COR-L47 (cell line): ENCODE data around the gene ATE1.
"Not testable (repeated sequence)": the region's sequence is repeated elsewhere in the genome, so short reads cannot be mapped to it uniquely, and the experiment has no call there.

Experiments
- DNase-seq: peaks from one replicate; lab custom pipeline; 2025; lab: John Stamatoyannopoulos, UW

ATE1 gene

DNA sequence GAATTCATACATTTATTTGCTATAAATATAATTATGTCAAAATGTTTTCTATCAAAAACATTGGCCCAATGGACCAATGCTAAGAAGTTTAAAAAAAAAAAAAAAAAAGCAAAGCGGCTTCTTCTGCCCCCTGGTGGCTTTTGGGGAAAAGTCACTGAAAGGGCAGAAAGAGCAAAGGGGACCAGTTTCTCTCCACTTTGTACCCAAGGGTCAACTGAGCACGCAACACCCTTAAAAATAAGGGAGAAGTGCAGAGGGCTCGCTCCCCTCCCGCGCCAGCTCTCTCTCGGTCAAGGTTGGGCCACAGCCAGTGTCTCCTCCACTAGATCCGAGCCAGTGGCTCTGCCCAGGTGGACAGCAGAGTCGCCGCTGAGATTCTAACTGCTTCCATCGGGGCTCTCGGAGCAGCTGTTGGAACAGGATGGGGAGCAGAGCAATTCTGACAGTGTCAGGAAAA lies 193.2 kb downstream of the ATE1 start:
- DNase-seq: no peak

DNA sequence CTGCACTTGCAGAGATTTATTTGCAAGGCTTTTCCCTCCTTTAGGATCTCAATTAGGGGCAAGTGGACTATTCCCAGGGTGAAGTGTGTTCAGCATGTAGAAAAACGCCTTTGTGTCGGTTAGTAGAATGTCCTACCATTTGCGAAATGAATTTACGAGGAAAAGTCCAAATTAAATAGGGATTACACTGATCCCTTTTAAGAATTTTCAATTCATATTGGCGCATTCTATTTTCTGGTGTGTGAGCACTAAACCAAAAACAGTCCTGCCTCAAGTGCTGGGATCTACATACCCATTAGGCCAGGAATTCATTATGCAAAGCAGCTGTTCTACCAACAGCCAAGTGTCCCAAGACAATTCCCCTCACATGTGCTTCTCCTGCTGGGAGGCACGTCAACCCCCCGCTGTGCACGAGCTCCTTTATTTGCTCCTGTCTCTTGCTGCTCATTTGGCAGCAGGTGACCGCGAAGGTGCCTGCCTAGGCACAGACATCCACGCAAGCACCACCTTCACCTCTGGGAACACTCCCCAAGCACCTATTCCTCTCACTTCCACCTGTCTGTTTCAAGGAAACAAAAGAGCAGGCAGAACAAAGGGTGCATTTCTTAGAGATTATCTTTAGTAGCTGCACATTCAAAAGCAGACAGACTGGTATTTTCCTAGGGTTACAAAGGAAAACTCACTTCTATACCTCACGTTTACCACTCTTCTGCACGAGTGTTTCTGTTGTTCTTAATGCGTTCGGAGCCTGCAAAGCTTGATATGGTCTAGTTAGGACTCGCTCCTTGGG lies 195.0 kb downstream of the ATE1 start:
- peak; percentile 12 for DNase-seq

DNA sequence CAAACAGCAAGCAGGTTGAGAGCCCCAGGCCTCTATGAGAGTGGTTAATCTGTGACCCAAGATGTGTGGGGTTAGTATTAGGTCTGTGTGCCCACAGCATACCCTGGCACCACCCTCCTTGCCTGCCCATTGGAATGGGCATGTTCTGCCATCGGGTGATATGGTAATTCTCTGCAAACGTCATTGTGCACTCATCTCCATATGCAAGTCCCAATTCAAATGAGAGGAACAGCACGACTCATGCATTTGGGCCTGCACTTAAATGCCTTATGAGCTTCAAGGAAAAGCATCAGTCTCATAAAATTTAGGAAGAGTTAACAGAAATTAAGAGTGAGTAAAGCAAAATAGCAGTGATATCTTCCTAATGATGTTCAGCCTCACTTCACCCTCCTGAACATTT lies 195.7 kb downstream of the ATE1 start:
- DNase-seq: no peak

DNA sequence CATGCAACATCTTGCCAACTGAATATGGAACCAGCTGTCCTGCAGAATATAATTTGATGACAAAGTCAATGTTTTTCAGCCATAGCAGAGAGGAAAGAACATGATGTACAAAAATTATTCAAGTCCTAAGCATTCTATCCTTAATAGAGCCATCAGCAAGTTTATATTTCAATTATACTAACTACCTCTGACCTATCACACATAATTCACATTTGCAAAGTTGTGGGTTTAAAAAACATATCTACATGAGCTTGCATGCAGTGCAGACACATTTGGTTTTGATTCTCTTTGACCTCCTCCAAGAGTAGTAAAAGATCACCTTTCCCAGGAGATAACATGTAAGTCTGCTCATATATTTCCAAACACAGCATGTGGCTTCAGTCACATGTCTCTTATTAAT lies 203.5 kb downstream of the ATE1 start:
- DNase-seq: no peak

DNA sequence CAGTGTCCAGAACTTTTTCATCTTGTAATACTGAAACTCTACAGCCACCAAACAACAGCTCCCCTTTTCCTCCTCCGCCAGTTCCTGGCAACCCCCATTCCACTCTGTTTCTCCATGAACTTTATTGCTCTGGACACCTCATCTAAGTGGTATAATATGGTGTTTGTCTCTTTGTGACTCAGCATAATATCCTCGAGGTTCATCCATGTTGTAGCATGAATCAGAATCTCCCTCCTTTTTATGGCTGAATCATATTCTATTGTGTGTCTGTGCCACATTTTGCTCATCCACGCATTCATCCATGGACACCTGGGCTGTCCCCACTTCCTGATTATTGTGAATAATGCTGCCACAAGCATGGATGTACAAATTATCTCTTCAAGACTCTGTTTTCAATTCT lies 205.2 kb downstream of the ATE1 start:
- DNase-seq: no peak

DNA sequence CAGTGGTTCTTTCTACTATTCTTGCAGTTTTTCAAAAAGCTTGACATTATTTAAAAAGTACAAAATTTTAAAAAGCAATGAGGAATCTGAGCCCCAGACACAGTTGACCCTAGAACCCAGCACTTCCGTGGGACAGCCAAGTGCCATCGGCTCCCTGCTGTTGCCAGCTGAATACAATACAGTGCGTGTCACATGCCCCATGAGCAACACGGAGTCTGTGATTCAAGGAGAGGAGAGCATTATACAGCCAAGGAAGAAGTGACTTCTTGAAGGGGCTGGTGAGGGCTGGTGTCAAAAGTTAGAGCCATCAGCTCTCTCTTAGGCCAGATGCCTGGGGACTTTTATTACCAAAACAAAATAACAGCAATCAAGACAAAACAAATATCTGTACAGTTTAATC lies 206.6 kb downstream of the ATE1 start:
- DNase-seq: no peak

DNA sequence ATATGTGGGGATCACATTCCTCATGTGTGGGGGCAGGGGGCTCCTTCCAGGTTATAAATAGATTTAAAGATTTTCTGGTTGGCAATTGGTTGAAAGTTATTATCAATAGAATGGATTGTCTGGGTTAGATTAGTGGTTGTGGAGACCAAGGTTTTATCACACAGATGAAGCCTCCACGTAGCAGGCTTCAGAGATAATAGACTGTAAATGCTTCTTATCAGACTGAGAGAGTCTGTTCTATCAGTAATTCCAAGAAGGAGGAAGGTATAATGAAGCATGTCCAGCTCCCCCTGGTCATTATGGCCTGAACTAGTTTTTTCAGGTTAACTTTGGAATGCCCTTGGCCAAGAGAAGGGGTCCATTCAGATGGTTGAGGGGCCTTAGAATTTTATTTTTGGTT lies 211.9 kb downstream of the ATE1 start:
- no peak for DNase-seq

DNA sequence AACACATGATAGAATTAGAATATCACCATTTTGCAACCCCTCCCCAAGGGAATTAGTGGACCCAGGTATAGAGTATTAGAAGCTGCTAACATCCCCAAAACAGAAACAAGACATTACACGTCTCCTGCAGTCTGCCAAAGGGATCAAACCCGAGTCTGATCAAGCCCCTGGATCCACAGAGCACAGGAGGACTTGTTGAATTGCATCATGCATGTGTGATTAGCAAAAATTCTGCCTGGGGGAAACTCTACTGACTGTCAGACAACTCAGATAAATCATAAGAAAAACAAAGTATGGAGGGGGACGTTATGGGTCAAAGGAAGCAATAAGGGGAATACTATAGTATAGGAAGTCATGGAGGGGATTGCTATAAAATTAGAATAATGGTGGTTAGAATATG lies 212.8 kb downstream of the ATE1 start:
- no peak for DNase-seq

DNA sequence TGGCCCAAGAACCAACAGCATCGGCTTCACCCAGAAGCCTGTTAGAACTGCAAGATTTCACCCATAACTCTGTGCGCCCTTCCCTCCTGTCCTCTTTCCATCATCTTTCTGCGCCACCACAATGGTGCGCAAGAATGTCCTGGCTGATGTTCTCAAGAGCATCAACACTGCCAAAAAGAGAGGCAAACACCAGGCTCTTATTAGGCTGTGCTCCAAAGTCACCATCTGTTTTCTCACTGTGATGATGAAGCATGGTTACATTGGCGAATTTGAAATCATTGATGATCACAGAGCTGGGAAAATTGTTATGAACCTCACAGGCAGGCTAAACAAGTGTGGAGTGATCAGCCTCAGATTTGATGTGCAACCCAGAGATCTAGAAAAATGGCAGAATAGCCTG lies 214.3 kb downstream of the ATE1 start:
- DNase-seq: no peak

DNA sequence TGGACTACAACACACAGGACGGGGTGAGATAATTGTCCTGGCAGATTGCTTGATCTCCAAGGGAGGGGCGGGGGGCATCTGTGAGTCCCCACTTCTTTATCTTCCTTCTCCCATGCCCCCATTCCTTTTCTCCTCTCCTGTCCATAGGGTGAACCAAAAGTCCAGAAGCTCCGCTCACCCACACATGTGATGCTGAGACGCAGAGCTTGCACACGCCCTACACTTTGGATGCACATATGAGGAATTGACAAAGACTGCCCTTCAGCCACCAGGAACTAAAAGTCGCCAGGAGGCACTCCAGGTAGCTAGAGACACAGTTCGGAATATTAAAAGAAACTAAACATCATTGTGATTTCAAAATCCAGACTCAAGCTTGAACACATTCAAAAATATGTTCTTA lies 216.9 kb downstream of the ATE1 start:
- no peak for DNase-seq

DNA sequence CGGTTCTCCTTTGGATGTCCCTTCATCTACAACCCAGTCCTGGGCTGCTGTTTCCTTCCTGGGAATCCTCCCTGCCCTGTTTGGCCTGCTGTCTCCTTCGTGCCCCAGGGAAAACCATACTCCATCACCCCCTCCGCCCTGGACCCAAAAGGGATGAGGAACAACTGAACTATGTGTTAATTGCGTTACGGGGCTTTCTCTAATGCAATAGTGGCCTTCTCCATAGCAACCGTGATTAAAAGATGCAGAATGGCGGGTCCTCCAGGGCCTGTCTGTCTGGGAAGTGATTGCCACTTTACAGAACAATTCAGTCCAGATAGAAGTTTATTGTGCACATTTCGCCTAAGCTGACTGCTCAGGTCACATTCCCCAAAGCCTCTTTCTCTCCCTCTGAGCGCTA lies 217.6 kb downstream of the ATE1 start:
- no peak for DNase-seq

DNA sequence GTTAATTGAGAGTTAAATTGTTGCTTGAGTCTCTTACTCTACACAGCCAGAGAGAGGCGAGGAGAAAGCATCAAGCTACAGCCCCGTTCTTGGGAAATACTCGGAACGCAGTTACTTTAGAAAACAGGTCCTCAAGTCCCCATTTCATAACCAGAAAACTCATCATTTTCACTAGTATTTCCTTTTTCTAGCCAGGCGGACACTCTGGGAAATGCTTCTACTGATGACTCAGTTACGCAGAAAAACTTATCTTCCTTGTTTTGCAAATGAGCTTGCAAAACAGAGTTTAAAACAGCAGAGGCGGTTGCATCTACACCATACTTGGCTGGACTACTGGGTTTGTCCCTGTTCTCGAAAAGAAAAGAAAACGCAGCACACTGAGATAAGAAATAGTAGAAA lies 218.2 kb downstream of the ATE1 start:
- no peak for DNase-seq

DNA sequence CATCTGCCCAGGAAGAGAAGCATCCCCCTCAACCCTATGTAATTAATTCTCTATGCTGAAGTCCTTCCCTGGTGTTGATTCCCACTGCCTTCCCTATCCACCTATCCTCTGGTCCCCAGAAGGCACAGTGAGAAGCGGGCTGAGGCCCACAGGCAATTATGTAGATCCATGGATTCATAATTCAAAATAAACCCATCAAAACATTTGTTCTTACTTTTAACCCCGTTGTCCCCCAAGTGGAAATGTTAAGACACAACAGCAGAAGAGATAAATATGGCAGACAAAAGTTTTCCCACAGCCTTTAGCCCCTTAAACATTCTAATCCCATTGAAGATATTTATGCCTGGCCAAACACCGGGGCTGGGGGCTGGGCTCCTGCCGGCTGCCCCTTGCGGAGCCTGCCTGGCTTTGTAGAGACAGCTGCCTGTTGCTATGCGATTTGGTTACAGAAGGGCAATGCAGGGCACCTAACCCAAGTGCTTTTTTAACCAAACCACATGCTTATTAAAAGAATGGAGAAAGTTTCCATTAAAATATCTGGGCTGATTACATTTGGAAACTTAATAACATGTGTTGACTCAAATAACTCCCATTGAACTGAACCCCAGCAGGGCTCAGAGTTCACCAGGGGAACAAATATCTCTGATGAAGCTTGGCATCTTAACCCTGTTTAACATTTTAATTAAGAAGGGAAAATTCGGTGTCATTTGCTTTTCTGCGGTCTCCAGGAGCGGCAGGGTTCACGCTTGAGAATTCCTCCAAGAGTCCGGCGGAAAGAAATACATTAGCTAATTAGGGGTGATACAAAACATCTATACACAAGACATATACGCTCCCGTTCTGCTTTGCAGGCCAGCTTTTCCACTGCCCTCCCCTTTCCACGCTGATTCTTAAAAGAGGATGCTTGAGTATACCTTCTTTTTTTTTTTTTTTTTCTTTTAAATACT lies 218.8 kb downstream of the ATE1 start:
- DNase-seq: no peak

DNA sequence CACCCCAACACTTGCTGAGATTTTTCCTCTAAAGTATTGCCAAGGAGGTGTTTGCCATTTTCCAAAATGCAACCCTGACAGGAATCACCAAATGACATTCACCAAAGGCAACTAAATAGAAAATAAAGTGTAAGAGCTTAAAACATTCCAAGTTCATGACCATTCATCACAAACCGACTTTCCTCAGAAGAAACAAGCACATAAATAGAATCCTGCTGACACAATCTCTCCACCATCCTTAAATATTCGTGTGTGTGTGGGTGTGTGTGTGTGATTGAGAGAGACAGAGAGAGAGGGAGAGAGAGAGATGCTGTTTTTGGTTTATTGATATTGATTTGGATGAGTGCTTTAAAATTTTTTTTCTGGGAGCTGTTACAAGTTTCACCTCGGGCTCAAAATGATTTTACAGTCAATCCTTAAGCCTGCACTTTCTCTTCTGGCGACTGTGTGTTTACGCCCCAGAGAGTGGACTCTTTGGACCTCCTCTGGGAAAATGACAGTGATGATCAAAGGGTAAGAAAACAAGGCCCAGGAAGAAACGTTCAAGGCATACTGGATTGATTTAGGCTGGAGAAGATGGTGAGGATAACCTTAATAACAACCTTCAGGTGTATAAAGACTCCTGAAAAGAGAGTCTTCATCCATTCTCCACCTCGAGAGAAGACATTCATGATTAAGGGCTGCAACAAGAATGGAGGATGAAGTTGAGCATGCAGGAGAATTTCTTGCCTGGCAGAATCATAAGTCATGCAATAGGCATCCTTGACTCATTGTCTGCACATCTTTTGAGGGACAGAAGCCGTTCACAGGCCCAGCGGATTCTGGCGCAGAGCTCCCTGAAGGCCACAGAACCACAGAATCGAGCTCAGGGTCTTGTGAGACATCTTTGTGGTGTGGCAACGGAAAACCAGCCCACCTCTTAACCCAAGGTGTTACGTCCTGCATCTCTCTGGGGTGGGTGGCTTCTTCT lies 225.2 kb downstream of the ATE1 start:
- no peak for DNase-seq

DNA sequence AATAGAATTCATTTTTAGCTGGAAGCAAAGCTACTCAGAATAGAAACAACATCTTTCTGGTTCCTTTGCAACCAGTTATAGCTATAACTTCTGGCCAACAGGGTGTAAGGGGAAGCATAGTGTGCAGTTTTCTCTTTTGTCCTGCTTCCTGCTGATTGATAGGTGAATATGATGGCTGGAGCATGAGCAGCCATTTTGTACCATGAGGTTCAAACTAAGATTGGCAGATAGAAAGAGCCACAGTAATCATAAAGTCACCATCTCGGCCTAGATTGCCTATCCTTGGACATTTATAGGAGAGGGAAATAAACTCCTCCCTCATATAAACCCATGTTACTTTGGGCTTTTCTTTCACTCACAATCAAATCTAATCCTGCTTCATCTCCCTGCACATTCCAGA lies 227.4 kb downstream of the ATE1 start:
- DNase-seq: no peak

DNA sequence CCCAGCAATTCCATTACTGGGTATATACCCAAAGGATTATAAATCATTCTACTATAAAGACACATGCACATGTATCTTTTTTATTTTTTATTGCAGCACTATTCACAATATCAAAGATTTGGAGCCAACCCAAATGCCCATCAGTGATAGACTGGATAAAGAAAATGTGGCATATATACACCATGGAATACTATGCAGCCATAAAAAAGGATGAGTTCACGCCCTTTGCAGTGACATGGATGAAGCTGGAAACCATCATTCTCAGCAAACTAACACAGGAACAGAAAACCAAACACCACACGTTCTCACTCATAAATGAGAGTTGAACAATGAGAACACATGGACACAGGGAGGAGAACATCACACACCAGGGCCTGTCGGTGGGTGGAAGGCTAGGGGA lies 228.1 kb downstream of the ATE1 start:
- DNase-seq: not testable (repeated sequence)

DNA sequence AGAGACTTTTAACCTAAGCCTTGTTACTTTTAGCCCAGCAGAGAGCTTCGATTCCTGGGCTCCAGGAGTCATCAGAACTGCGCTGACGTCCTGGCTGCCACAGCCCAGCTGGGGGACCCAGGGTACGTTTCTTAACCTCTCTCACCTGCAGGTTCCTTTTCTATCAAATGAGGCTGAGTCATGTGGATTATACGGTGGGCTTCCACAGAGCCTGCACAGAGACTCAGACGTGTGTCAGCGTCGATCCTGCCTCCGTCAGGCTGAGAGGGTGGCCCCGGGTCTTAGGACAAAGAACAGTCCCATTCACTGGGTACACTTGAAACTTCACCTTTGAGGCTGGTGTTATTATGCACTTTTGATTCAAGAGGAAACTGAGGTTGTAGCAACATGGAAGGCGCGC lies 228.9 kb downstream of the ATE1 start:
- no peak for DNase-seq

DNA sequence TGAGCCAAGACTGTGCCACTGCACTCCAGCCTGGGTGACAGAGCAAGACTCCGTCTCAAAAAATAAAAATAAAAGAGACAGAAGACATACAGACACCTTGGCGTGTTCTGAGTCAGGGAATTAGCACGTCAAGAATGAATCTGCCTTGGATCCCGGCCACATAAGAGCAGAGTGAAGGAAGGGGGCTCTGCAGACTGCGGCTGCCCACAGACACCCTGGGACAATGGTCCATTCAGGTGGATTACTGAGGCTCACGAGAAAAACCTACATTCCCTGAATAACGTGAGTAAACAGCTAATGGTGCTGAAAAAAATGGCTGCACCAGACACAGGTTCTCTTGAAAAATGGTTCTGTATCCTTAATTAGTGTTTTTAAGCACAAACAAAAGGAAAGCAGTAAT lies 229.5 kb downstream of the ATE1 start:
- no peak for DNase-seq

DNA sequence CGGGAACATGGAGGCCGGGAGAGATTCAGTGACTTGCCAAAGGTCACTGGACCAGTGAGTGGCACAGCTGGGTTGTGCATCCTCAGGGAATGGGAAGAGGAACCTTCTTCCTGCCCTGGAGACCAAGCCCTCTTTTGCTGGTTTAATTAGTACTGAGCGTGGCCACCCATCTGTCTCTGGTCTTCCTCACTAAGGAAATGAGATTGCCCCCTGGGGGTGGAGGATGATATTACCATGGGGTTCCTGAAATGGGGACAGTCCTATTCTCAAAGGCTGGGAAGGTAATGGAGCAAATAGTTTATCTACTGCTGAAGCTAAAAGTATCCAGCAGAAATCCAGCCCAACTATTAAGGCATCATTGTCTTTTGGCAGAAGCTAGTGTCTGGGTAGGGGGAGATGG lies 231.0 kb downstream of the ATE1 start:
- DNase-seq: no peak

DNA sequence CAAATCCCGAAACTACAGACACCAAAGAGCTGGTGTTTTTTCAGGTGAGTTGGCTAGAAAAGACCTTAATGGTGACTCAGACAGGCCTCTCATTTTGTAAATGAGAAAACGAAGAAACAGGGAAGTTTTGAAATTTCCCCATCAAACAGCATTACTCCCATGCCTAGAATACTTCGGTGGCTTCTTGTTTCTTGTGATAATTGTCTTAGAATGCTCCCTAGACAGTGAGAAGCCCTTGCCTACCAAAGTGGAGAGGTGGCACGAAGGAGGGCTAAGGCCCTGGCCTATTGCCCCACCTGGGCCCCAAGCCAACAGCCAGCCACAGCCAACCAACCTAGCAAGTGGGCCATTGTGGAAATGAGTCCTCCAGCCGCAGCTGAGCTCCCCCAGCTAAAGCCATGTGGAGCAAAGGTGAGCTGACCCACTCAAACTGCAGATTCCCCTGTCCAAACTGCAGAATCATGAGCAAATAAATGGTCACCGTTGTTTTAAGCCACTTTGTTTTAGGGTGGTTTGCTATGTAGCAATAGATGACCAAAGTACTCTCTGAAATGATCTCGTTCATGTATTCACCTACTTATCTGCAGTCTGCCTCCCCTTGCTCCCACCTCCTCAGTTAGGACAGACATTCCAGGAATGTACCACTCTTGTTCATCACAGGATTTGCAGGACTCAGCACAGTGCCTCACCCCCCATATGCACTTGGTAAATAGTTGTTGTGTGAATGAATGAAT lies 231.9 kb downstream of the ATE1 start:
- DNase-seq: no peak

DNA sequence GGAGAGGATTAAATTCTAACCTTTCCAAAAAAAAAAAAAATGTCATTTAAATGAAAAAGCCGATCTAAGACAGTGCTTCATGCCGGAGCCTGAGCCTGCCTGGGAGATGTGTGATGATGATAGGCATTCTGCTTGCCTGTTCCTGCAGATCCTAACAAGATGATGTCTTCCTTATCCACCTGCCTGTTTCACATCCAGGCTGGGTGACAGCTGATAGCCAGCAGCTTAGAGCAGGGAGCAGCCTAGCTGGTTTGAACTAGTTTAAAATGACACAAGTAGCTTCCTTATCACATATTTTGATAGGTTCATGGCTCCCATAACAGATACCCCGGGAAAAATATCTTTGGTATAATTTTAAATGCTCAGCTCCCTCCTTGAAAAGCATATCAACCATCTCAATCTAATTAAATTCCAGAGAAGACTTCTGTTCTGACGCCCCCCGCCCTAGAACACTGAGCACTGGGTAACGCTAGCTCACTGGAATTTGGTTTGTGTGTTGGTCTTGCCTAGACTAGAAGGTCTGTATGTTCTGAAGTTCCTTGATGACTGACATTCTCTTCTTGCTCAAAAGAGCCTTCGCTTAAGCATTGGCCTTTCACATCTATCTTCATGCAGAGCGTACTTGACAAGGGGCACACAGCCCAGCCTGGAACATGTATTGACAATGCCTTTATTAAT lies 232.7 kb downstream of the ATE1 start:
- no peak for DNase-seq
